WTC11 (cell line): ENCODE data around the gene TMEM134. TPM values are rescaled to one million over a fixed set of nuclear protein-coding genes. Genes with fewer than 3 reads are reported as not detected.

Source experiments
- CBFB ChIP-seq: sonication (generic); formaldehyde crosslinking; IDR thresholded peaks from 2 replicates; pipeline ENCODE4 v1.8.1; 2022; ENCODE audit warnings: mild to moderate bottlenecking, low read depth, missing genetic modification reagents
- CREB1 ChIP-seq: sonication (generic); formaldehyde crosslinking; IDR thresholded peaks from 2 replicates; pipeline ENCODE4 v1.8.0; 2023; ENCODE audit warnings: mild to moderate bottlenecking, missing genetic modification reagents
- EMX1 ChIP-seq: fragments of 250-450 bp; sonication (Bioruptor Pico); IDR thresholded peaks from 2 replicates; pipeline ENCODE4 v1.8.0; 2021; ENCODE audit warnings: mild to moderate bottlenecking
- ESRRA ChIP-seq: sonication (generic); formaldehyde crosslinking; IDR thresholded peaks from 2 replicates; pipeline ENCODE4 v1.8.1; 2022; ENCODE audit warnings: mild to moderate bottlenecking, missing genetic modification reagents, borderline replicate concordance
- FOXJ3 ChIP-seq: sonication (generic); formaldehyde crosslinking; IDR thresholded peaks from 2 replicates; pipeline ENCODE4 v1.9.0; 2021; ENCODE audit warnings: missing genetic modification reagents, mild to moderate bottlenecking, borderline replicate concordance
- GRHL2 ChIP-seq: fragments of 250-450 bp; sonication (Bioruptor Pico); IDR thresholded peaks from 2 replicates; pipeline ENCODE4 v1.8.0; 2022; ENCODE audit warnings: mild to moderate bottlenecking, moderate library complexity; ENCODE audit not compliant: insufficient replicate concordance, severe bottlenecking
- IRF2 ChIP-seq: sonication (generic); formaldehyde crosslinking; IDR thresholded peaks from 2 replicates; pipeline ENCODE4 v1.8.0; 2022; ENCODE audit warnings: low read depth, missing genetic modification reagents, borderline replicate concordance
- MYBL2 ChIP-seq: sonication (generic); formaldehyde crosslinking; IDR thresholded peaks from 2 replicates; pipeline ENCODE4 v1.8.1; 2023; ENCODE audit warnings: mild to moderate bottlenecking, moderate library complexity, missing genetic modification reagents
- NFE2L1 ChIP-seq: sonication (generic); formaldehyde crosslinking; IDR thresholded peaks from 2 replicates; pipeline ENCODE4 v1.8.1; 2023; ENCODE audit warnings: missing genetic modification reagents
- NR3C1 ChIP-seq: sonication (generic); formaldehyde crosslinking; conservative IDR thresholded peaks from 2 replicates; pipeline ENCODE4 v1.8.1; 2023; ENCODE audit warnings: low read depth, mild to moderate bottlenecking, missing genetic modification reagents
- PRRX2 ChIP-seq: fragments of 250-450 bp; sonication (Bioruptor Pico); IDR thresholded peaks from 2 replicates; pipeline ENCODE4 v1.8.0; 2021; ENCODE audit warnings: mild to moderate bottlenecking
- SOX15 ChIP-seq: fragments of 250-450 bp; sonication (Bioruptor Pico); IDR thresholded peaks from 2 replicates; pipeline ENCODE4 v1.9.0; 2021; ENCODE audit warnings: mild to moderate bottlenecking
- SP1 ChIP-seq: sonication (generic); formaldehyde crosslinking; conservative IDR thresholded peaks from 2 replicates; pipeline ENCODE4 v1.8.1; 2022; ENCODE audit warnings: missing genetic modification reagents
- TP53 ChIP-seq: sonication (generic); formaldehyde crosslinking; IDR thresholded peaks from 2 replicates; pipeline ENCODE4 v1.8.1; 2023; ENCODE audit warnings: mild to moderate bottlenecking, missing genetic modification reagents
- ZBTB21 ChIP-seq: sonication (generic); formaldehyde crosslinking; IDR thresholded peaks from 2 replicates; pipeline ENCODE4 v1.8.1; 2023; ENCODE audit warnings: mild to moderate bottlenecking, missing genetic modification reagents, borderline replicate concordance
- ZNF263 ChIP-seq: sonication (generic); formaldehyde crosslinking; IDR thresholded peaks from 2 replicates; pipeline ENCODE4 v1.8.1; 2022; ENCODE audit warnings: low read depth, mild to moderate bottlenecking, moderate library complexity, missing genetic modification reagents
- ZNF396 ChIP-seq: fragments of 250-450 bp; sonication (Bioruptor Pico); IDR thresholded peaks from 2 replicates; pipeline ENCODE4 v1.8.0; 2021; ENCODE audit warnings: mild to moderate bottlenecking, moderate library complexity, borderline replicate concordance
- ZNF416 ChIP-seq: fragments of 250-450 bp; sonication (Bioruptor Pico); IDR thresholded peaks from 2 replicates; pipeline ENCODE4 v1.9.0; 2021; ENCODE audit warnings: mild to moderate bottlenecking, inconsistent platforms
- ZNF423 ChIP-seq: fragments of 250-450 bp; sonication (Bioruptor Pico); IDR thresholded peaks from 2 replicates; pipeline ENCODE4 v2.1.2; 2022; ENCODE audit warnings: mild to moderate bottlenecking, moderate library complexity
- total RNA-seq: library from RNA; stranded (reverse); gene quantifications from 3 replicates; pipeline ENCODE4 v1.2.3, GENCODE V29; 2021
- TF ChIP-seq, protein P1 (sequence below): sonication (generic); formaldehyde crosslinking; IDR thresholded peaks from 2 replicates; pipeline ENCODE4 v1.8.1; 2023; ENCODE audit warnings: mild to moderate bottlenecking, missing genetic modification reagents, borderline replicate concordance
- TF ChIP-seq, protein P2 (sequence below): sonication (generic); formaldehyde crosslinking; IDR thresholded peaks from 2 replicates; pipeline ENCODE4 v1.8.0; 2022; ENCODE audit warnings: mild to moderate bottlenecking, missing genetic modification reagents
- TF ChIP-seq, protein P3 (sequence below): fragments of 200-600 bp; IDR thresholded peaks from 2 replicates; pipeline ENCODE4 v1.8.0; 2022; ENCODE audit warnings: antibody characterized with exemption
- TF ChIP-seq, protein P4 (sequence below): fragments of 250-450 bp; sonication (Bioruptor Pico); IDR thresholded peaks from 2 replicates; pipeline ENCODE4 v1.9.0; 2021; ENCODE audit warnings: mild to moderate bottlenecking
- TF ChIP-seq, protein P5 (sequence below): sonication (generic); formaldehyde crosslinking; IDR thresholded peaks from 2 replicates; pipeline ENCODE4 v1.8.1; 2023; ENCODE audit warnings: mild to moderate bottlenecking, missing genetic modification reagents
- TF ChIP-seq, protein P6 (sequence below): sonication (generic); formaldehyde crosslinking; conservative IDR thresholded peaks from 2 replicates; pipeline ENCODE4 v1.8.1; 2022; ENCODE audit warnings: mild to moderate bottlenecking, missing genetic modification reagents

The TMEM134 gene
- total RNA-seq, 1 experiment from 2014 or later, result 55.6 TPM

DNA sequence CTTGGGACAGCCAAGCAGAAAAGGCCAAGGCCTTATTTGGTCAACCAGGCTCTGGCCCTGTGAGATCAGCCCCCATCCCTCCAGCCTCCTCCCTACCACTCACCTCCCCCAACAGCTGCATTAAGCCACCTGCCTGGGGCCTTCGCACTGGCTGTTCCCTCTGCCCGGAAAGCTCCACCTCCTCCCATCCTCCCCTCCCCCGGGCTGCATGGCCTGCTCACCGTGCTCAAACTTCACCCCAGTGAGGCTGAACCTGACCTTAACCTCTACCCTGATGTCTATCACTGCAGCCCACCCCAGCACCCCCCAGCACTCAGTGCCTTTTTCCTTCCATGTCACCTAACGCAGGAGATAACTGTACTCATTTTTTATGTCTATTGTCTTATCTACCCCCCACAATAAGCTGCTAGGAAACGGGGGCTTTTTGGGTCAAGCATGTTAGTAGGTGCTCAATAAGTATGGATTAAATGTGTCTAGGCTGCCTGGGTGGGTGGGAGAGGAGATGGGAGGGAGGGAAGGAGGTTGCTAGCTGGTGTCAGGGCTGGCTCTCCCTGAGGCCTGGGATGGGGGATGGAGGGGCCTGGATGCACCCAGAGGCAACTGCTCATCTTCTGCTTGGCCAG, 32.5 kb downstream of the TMEM134 start (continued):
- TF ChIP-seq NFE2L1 (CRISPR knock-in tag), result no peak
- peak; percentile 64; the same call in 1 of the 2 replicates for TF ChIP-seq ZNF396 (CRISPR knock-in tag)
- TF ChIP-seq ZBTB21 (CRISPR knock-in tag), result no peak
- peak; percentile 22; the same call in 1 of the 2 replicates for TF ChIP-seq MYBL2
- no peak for TF ChIP-seq ESRRA (CRISPR knock-in tag)
- TF ChIP-seq, protein P1, sequence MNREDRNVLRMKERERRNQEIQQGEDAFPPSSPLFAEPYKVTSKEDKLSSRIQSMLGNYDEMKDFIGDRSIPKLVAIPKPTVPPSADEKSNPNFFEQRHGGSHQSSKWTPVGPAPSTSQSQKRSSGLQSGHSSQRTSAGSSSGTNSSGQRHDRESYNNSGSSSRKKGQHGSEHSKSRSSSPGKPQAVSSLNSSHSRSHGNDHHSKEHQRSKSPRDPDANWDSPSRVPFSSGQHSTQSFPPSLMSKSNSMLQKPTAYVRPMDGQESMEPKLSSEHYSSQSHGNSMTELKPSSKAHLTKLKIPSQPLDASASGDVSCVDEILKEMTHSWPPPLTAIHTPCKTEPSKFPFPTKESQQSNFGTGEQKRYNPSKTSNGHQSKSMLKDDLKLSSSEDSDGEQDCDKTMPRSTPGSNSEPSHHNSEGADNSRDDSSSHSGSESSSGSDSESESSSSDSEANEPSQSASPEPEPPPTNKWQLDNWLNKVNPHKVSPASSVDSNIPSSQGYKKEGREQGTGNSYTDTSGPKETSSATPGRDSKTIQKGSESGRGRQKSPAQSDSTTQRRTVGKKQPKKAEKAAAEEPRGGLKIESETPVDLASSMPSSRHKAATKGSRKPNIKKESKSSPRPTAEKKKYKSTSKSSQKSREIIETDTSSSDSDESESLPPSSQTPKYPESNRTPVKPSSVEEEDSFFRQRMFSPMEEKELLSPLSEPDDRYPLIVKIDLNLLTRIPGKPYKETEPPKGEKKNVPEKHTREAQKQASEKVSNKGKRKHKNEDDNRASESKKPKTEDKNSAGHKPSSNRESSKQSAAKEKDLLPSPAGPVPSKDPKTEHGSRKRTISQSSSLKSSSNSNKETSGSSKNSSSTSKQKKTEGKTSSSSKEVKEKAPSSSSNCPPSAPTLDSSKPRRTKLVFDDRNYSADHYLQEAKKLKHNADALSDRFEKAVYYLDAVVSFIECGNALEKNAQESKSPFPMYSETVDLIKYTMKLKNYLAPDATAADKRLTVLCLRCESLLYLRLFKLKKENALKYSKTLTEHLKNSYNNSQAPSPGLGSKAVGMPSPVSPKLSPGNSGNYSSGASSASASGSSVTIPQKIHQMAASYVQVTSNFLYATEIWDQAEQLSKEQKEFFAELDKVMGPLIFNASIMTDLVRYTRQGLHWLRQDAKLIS (CRISPR knock-in tag), result no peak
- TF ChIP-seq, protein P2, sequence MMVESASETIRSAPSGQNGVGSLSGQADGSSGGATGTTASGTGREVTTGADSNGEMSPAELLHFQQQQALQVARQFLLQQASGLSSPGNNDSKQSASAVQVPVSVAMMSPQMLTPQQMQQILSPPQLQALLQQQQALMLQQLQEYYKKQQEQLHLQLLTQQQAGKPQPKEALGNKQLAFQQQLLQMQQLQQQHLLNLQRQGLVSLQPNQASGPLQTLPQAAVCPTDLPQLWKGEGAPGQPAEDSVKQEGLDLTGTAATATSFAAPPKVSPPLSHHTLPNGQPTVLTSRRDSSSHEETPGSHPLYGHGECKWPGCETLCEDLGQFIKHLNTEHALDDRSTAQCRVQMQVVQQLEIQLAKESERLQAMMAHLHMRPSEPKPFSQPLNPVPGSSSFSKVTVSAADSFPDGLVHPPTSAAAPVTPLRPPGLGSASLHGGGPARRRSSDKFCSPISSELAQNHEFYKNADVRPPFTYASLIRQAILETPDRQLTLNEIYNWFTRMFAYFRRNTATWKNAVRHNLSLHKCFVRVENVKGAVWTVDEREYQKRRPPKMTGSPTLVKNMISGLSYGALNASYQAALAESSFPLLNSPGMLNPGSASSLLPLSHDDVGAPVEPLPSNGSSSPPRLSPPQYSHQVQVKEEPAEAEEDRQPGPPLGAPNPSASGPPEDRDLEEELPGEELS, result no peak
- no peak for TF ChIP-seq IRF2 (CRISPR knock-in tag)
- no peak for TF ChIP-seq CREB1 (CRISPR knock-in tag)
- TF ChIP-seq NR3C1 (CRISPR knock-in tag), result no peak
- no peak for TF ChIP-seq FOXJ3 (CRISPR knock-in tag)
- TF ChIP-seq, protein P3, sequence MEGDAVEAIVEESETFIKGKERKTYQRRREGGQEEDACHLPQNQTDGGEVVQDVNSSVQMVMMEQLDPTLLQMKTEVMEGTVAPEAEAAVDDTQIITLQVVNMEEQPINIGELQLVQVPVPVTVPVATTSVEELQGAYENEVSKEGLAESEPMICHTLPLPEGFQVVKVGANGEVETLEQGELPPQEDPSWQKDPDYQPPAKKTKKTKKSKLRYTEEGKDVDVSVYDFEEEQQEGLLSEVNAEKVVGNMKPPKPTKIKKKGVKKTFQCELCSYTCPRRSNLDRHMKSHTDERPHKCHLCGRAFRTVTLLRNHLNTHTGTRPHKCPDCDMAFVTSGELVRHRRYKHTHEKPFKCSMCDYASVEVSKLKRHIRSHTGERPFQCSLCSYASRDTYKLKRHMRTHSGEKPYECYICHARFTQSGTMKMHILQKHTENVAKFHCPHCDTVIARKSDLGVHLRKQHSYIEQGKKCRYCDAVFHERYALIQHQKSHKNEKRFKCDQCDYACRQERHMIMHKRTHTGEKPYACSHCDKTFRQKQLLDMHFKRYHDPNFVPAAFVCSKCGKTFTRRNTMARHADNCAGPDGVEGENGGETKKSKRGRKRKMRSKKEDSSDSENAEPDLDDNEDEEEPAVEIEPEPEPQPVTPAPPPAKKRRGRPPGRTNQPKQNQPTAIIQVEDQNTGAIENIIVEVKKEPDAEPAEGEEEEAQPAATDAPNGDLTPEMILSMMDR, result no peak
- TF ChIP-seq ZNF263 (CRISPR knock-in tag), result peak; percentile 76; the same call in 1 of the 2 replicates
- TF ChIP-seq GRHL2 (CRISPR knock-in tag), result no peak
- TF ChIP-seq CBFB (CRISPR knock-in tag), result no peak
- no peak for TF ChIP-seq SP1 (CRISPR knock-in tag)
- no peak for TF ChIP-seq SOX15 (CRISPR knock-in tag)
- TF ChIP-seq, protein P4, sequence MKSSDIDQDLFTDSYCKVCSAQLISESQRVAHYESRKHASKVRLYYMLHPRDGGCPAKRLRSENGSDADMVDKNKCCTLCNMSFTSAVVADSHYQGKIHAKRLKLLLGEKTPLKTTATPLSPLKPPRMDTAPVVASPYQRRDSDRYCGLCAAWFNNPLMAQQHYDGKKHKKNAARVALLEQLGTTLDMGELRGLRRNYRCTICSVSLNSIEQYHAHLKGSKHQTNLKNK (CRISPR knock-in tag), result no peak
- TF ChIP-seq EMX1 (CRISPR knock-in tag), result no peak
- TF ChIP-seq, protein P5, sequence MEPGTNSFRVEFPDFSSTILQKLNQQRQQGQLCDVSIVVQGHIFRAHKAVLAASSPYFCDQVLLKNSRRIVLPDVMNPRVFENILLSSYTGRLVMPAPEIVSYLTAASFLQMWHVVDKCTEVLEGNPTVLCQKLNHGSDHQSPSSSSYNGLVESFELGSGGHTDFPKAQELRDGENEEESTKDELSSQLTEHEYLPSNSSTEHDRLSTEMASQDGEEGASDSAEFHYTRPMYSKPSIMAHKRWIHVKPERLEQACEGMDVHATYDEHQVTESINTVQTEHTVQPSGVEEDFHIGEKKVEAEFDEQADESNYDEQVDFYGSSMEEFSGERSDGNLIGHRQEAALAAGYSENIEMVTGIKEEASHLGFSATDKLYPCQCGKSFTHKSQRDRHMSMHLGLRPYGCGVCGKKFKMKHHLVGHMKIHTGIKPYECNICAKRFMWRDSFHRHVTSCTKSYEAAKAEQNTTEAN, result no peak
- no peak for TF ChIP-seq PRRX2 (CRISPR knock-in tag)
- no peak for TF ChIP-seq ZNF423
- TF ChIP-seq TP53 (CRISPR knock-in tag), result no peak
- TF ChIP-seq, protein P6, sequence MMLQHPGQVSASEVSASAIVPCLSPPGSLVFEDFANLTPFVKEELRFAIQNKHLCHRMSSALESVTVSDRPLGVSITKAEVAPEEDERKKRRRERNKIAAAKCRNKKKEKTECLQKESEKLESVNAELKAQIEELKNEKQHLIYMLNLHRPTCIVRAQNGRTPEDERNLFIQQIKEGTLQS (CRISPR knock-in tag), result no peak
- no peak for TF ChIP-seq ZNF416 (CRISPR knock-in tag)
